ENCODE data around the gene CA11.

CA11 gene

GRCh38 chr19:48671446-48671995, 25.5 kb upstream of the CA11 start:
- H3K27me3 ChIP-seq (ENCODE audit: insufficient read depth, low read length) = 0 out of 2 replicates have a peak, but pooled peaks cover 5% of the 10 kb centered on the region
- peaks cover 6% of the 10 kb centered on the region for H3K4me1 ChIP-seq (ENCODE audit: insufficient read depth, low read length, severe bottlenecking)
- no peaks in the 10 kb centered on the region for H3K36me3 ChIP-seq (ENCODE audit: insufficient read depth, low read length)
- no peaks in the 10 kb centered on the region for H3K9me3 ChIP-seq (ENCODE audit: low read length)
- TF ChIP-seq CTCF (IDR thresholded peaks at IDR 0.05; ENCODE audit: low read length) = no peak
- TF ChIP-seq EZH2 (IDR thresholded peaks at IDR 0.05; ENCODE audit: borderline replicate concordance, low read length) = no peak
- no peaks in the 10 kb centered on the region for H3F3A ChIP-seq (ENCODE audit: insufficient read depth, low read length)
- H3K27ac ChIP-seq (ENCODE audit: low read depth, low read length, poor library complexity, severe bottlenecking) = no peak overlapping the region
- no peak overlapping the region for H2AFZ ChIP-seq (ENCODE audit: low read length)
- H3K79me2 ChIP-seq (ENCODE audit: insufficient read depth, low read length) = no peaks in the 10 kb centered on the region
- H3K4me3 ChIP-seq (ENCODE audit: low read depth, low read length, poor library complexity, severe bottlenecking) = no peak overlapping the region
- H3K4me2 ChIP-seq (ENCODE audit: low read length) = no peak overlapping the region
- no peaks in the 10 kb centered on the region for H4K20me1 ChIP-seq (ENCODE audit: insufficient read depth, low read length)
- no peaks in the 10 kb centered on the region for H3K9me2 ChIP-seq (ENCODE audit: low read depth, low read length)
- H3K9ac ChIP-seq (ENCODE audit: low read length) = no peak overlapping the region

GRCh38 chr19:48670699-48671445, 24.9 kb upstream of the CA11 start:
- Histone ChIP-seq H3K9ac (ENCODE audit: low read length) (no peak overlapping the region), H2AFZ (ENCODE audit: low read length) (no peak overlapping the region), H3K36me3 (ENCODE audit: insufficient read depth, low read length) (no peaks in the 10 kb centered on the region), H3K27ac (ENCODE audit: low read depth, low read length, poor library complexity, severe bottlenecking) (no peak overlapping the region), H3K4me3 (ENCODE audit: low read depth, low read length, poor library complexity, severe bottlenecking) (no peak overlapping the region), H3K27me3 (ENCODE audit: insufficient read depth, low read length) (0 out of 2 replicates have a peak, but pooled peaks cover 5% of the 10 kb centered on the region), H3F3A (ENCODE audit: insufficient read depth, low read length) (no peaks in the 10 kb centered on the region), H3K9me3 (ENCODE audit: low read length) (no peaks in the 10 kb centered on the region), H4K20me1 (ENCODE audit: insufficient read depth, low read length) (no peaks in the 10 kb centered on the region), H3K4me1 (ENCODE audit: insufficient read depth, low read length, severe bottlenecking) (peaks cover 6% of the 10 kb centered on the region), H3K9me2 (ENCODE audit: low read depth, low read length) (no peaks in the 10 kb centered on the region), H3K4me2 (ENCODE audit: low read length) (no peak overlapping the region), H3K79me2 (ENCODE audit: insufficient read depth, low read length) (no peaks in the 10 kb centered on the region)
- TF ChIP-seq EZH2 (IDR thresholded peaks at IDR 0.05; ENCODE audit: borderline replicate concordance, low read length) (no peak), CTCF (IDR thresholded peaks at IDR 0.05; ENCODE audit: low read length) (no peak)

GRCh38 chr19:48669903-48670668, 24.1 kb upstream of the CA11 start:
- Histone ChIP-seq H3K4me2 (ENCODE audit: low read length) (no peak overlapping the region), H3K4me1 (ENCODE audit: insufficient read depth, low read length, severe bottlenecking) (peaks cover under 1% of the 10 kb centered on the region), H3K9me2 (ENCODE audit: low read depth, low read length) (no peaks in the 10 kb centered on the region), H3K4me3 (ENCODE audit: low read depth, low read length, poor library complexity, severe bottlenecking) (no peak overlapping the region), H3K36me3 (ENCODE audit: insufficient read depth, low read length) (no peaks in the 10 kb centered on the region), H3K27ac (ENCODE audit: low read depth, low read length, poor library complexity, severe bottlenecking) (no peak overlapping the region), H3F3A (ENCODE audit: insufficient read depth, low read length) (no peaks in the 10 kb centered on the region), H4K20me1 (ENCODE audit: insufficient read depth, low read length) (no peaks in the 10 kb centered on the region), H2AFZ (ENCODE audit: low read length) (no peak overlapping the region), H3K79me2 (ENCODE audit: insufficient read depth, low read length) (no peaks in the 10 kb centered on the region), H3K9ac (ENCODE audit: low read length) (no peak overlapping the region), H3K27me3 (ENCODE audit: insufficient read depth, low read length) (0 out of 2 replicates have a peak, but pooled peaks cover 5% of the 10 kb centered on the region), H3K9me3 (ENCODE audit: low read length) (no peaks in the 10 kb centered on the region)
- TF ChIP-seq CTCF (IDR thresholded peaks at IDR 0.05; ENCODE audit: low read length) (no peak), EZH2 (IDR thresholded peaks at IDR 0.05; ENCODE audit: borderline replicate concordance, low read length) (no peak)

Measured in OCI-LY1 (cell line).